Thyroid gland (tissue), 4 donors: ENCODE measurements around the gene SNRPA1. TPM values are rescaled to one million over a fixed set of nuclear protein-coding genes. Genes with fewer than 3 reads are reported as not detected.

Experiments used
- DNase-seq, 2 donors: peaks; one replicate each; pipeline ENCODE4 v3.0.0-alpha.2; 2019
- H3K27ac ChIP-seq, 3 donors: fragments of 200-600 bp; sonication (generic); 1 replicate in 2 of 3; 2 replicates in 1 of 3; pipeline ENCODE4 v1.5.1; 2016 to 2019; ENCODE audit warnings: mild to moderate bottlenecking in 1 of 3, moderate library complexity in 1 of 3
- H3K27me3 ChIP-seq: fragments of 200-600 bp; sonication (generic); one replicate; pipeline ENCODE4 v1.5.1; 2019
- H3K36me3 ChIP-seq, 2 donors: fragments of 200-600 bp; sonication (generic); one replicate each; pipeline ENCODE4 v1.5.1; 2016 to 2019
- H3K4me1 ChIP-seq, 2 donors: fragments of 200-600 bp; sonication (generic); one replicate each; pipeline ENCODE4 v1.5.1; 2017 to 2019
- H3K4me3 ChIP-seq, 3 donors: fragments of 200-600 bp; sonication (generic); replicated peaks in 1 of 3; 1 replicate in 2 of 3; 2 replicates in 1 of 3; pipeline ENCODE4 v1.5.1; 2016; ENCODE audit warnings: mild to moderate bottlenecking in 1 of 3
- H3K9me3 ChIP-seq: fragments of 200-600 bp; sonication (generic); one replicate; pipeline ENCODE4 v1.5.1; 2017
- CTCF ChIP-seq, 6 experiments: fragments of 200-600 bp in 3 of 6; fragments of 450-650 bp in 3 of 6; sonication (generic) in 3 of 6; IDR thresholded peaks; one replicate each; pipeline ENCODE4 v1.5.1; 2016 to 2019; ENCODE audit warnings: antibody characterized with exemption in 6 of 6, mild to moderate bottlenecking in 2 of 6, inconsistent platforms in 1 of 6, moderate library complexity in 1 of 6
- POLR2A ChIP-seq, 2 donors: fragments of 450-650 bp; IDR thresholded peaks; one replicate each; pipeline ENCODE4 v1.6.1; 2017; ENCODE audit warnings: antibody characterized with exemption in 2 of 2, mild to moderate bottlenecking in 2 of 2, moderate library complexity in 1 of 2
- WGBS, 2 donors: methylation state at CpG; one replicate each; pipeline ENCODE4 v1.1.5; 2017; 5-methylcytosine and 5-hydroxymethylcytosine counted together
- intact Hi-C: fragments of 100-400 bp; cut with DNase I; formaldehyde crosslinking; loops from one replicate; pipeline ENCODE4 v1.15.1; 2023
- total RNA-seq, 4 donors: library from RNA; depleted of rRNA; stranded (reverse); fragments of >200 nt; gene quantifications; one replicate each; pipeline ENCODE4 v1.2.3, GENCODE V29; 2016

Gene SNRPA1
- total RNA-seq, 4 donors from 2014 or later, result 34.8 to 111 (median 71.1) TPM

GRCh38 chr15:101254157-101255050, 40.6 kb downstream of the SNRPA1 start:
- H3K27me3 ChIP-seq, result no peaks in the 10 kb centered on the region
- DNase-seq, result no peak
- TF ChIP-seq CTCF (IDR thresholded peaks at IDR 0.05), result no peak
- TF ChIP-seq POLR2A (IDR thresholded peaks at IDR 0.05), result no peak
- no peak overlapping the region for H3K4me3 ChIP-seq
- intact Hi-C loops, result loop anchor here (10.0 kb wide), 1 partner anchor 340 kb away; the partner anchor contains the start of gene LRRK1
- 87 to 92% methylated on average over 11 of the region's 11 CpGs for WGBS, 2 donors
- no peaks in the 10 kb centered on the region for H3K36me3 ChIP-seq
- no peaks in the 10 kb centered on the region for H3K9me3 ChIP-seq
- peaks cover 3 to 13% of the 10 kb centered on the region in 2 donors for H3K4me1 ChIP-seq
- H3K27ac ChIP-seq, result no peak overlapping the region

- intact Hi-C loops, result loop anchor here (10.0 kb wide), 1 partner anchor 338 kb away; the partner anchor contains the start of gene LRRK1
- 52 to 59% methylated on average over 3 of the region's 3 CpGs for WGBS, 2 donors
- no peak for DNase-seq
Observed at GRCh38 chr15:101252836-101253235, 42.2 kb downstream of the SNRPA1 start.

GRCh38 chr15:101251830-101252820, 42.9 kb downstream of the SNRPA1 start, which contains the start of gene CHSY1:
CHSY1 (minus strand) TSS chr15:101252048; CDS start chr15:101251456, 592 bp downstream.
- Histone ChIP-seq H3K36me3 (no peaks in the 10 kb centered on the region), H3K27ac (peak within 1 kb of the TSS; percentile 62 to 82 (median 81)), H3K4me1 (peaks cover 9 to 21% of the 10 kb centered on the region in 2 donors), H3K4me3 (peak within 1 kb of the TSS; percentile 64 to 86 (median 78)), H3K27me3 (no peaks in the 10 kb centered on the region), H3K9me3 (no peaks in the 10 kb centered on the region)
- TF ChIP-seq CTCF (IDR thresholded peaks at IDR 0.05) (peak in 2 of 6 experiments; percentile 30 to 33), POLR2A (IDR thresholded peaks at IDR 0.05) (peak in 1 of 2 donors; percentile 68)
- WGBS, 2 donors, result 2 to 4% methylated on average over 22 to 26 of the region's 108 CpGs
- intact Hi-C loops, result loop anchor here (10.0 kb wide), 1 partner anchor 337 kb away; the partner anchor contains the start of gene LRRK1
- DNase-seq, result peak; percentile 88 to 91

More at GRCh38 chr15:101252836-101253235, 42.2 kb downstream of the SNRPA1 start:
- Histone ChIP-seq H3K9me3 (no peaks in the 10 kb centered on the region), H3K27me3 (no peaks in the 10 kb centered on the region), H3K4me3 (peak overlapping the region; percentile 60 to 86 (median 63)), H3K27ac (peak overlapping the region in 2 of 3 donors; percentile 71 to 82), H3K4me1 (peaks cover 8 to 21% of the 10 kb centered on the region in 2 donors), H3K36me3 (no peaks in the 10 kb centered on the region)
- TF ChIP-seq POLR2A (IDR thresholded peaks at IDR 0.05) (no peak), CTCF (IDR thresholded peaks at IDR 0.05) (no peak)

GRCh38 chr15:101250873-101251829, 43.9 kb downstream of the SNRPA1 start:
- intact Hi-C loops, result loop anchor here (10.0 kb wide), 1 partner anchor 336 kb away; the partner anchor contains the start of gene LRRK1
- DNase-seq, result peak; percentile 44 to 56
- H3K4me1 ChIP-seq, result peaks cover 9 to 21% of the 10 kb centered on the region in 2 donors
- no peaks in the 10 kb centered on the region for H3K9me3 ChIP-seq
- H3K4me3 ChIP-seq, result peak overlapping the region; percentile 42 to 78 (median 64)
- TF ChIP-seq CTCF (IDR thresholded peaks at IDR 0.05), result no peak
- TF ChIP-seq POLR2A (IDR thresholded peaks at IDR 0.05), result peak in 1 of 2 donors; percentile 39
- 0% methylated on average over 3 to 27 of the region's 150 CpGs for WGBS, 2 donors
- H3K27me3 ChIP-seq, result no peaks in the 10 kb centered on the region
- peak overlapping the region; percentile 62 to 82 (median 81) for H3K27ac ChIP-seq
- no peaks in the 10 kb centered on the region for H3K36me3 ChIP-seq
